Measurements from ENCODE around the gene EIF2AK2. TPM values are rescaled to one million over a fixed set of nuclear protein-coding genes. Genes with fewer than 3 reads are reported as not detected.
"Not testable (repeated sequence)": the region's sequence is repeated elsewhere in the genome, so short reads cannot be mapped to it uniquely, and the experiment has no call there.

The EIF2AK2 gene
- total RNA-seq (10 to 100 TPM; 27.0 to 40.3 TPM), total RNA-seq (62.9 to 77.1 reads per million in 2 donors)

DNA sequence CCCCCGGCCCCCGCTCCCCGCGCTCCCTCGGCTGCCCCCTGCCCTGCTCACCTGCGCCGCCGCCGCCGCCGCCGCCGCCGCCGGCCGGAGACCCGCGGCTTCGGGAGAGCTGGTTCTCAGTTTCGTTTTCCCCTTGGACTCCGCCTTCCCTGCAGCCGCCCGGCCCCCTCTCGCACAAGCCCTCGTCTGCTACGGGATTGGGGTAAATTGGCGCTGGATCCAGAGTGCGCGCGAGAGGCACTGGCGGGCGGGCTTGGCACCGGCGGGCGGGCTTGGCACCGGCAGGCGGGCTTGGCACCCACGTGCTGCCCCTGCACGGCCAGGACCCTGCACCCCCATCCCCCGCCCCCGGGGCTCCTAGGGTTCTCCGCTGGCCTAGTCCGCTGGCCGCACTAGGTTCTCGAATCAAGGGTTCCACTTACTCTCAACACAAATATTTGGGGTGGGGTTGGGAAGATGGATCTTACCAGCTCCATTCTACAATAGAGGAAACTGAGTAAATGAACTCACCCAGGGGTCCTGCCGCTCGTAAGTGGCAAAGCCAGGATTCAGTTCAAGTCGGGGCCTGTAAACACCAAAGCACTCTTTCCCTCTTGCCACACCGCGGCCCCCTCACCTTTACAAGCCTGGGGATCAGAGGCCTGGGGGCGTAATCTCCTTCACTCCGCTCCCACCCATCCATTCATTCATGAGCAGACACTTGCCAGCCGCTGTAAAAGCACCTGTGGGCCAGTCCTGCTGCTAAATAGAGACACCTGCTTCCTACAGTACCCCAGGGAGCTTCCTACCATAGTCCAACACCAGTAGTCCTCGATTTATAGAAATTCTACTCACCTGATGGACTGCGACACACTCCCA is at the start of gene EIF2AK2:
TSS of gene EIF2AK2 (minus strand) at position 124 of the 858 bp plus-strand sequence. CDS start 9,174 bp downstream, outside the sequence.
- Mint-ChIP-seq H3K27me3 (no peaks in the 10 kb centered on the region), H3K27ac (peak within 1 kb of the TSS; percentile 96), H3K36me3 (ENCODE audit: low read depth) (peaks cover 10% of the 10 kb centered on the region), H3K4me3 (peak within 1 kb of the TSS; percentile 98), H3K4me1 (peaks cover 42% of the 10 kb centered on the region)
- ATAC-seq (peak; percentile 97), DNase-seq (peak; percentile 71 to 79 (median 73))
- H3K9me3 ChIP-seq (ENCODE audit: control insufficient read depth, low read length, poor library complexity, severe bottlenecking), result no peaks in the 10 kb centered on the region

DNA sequence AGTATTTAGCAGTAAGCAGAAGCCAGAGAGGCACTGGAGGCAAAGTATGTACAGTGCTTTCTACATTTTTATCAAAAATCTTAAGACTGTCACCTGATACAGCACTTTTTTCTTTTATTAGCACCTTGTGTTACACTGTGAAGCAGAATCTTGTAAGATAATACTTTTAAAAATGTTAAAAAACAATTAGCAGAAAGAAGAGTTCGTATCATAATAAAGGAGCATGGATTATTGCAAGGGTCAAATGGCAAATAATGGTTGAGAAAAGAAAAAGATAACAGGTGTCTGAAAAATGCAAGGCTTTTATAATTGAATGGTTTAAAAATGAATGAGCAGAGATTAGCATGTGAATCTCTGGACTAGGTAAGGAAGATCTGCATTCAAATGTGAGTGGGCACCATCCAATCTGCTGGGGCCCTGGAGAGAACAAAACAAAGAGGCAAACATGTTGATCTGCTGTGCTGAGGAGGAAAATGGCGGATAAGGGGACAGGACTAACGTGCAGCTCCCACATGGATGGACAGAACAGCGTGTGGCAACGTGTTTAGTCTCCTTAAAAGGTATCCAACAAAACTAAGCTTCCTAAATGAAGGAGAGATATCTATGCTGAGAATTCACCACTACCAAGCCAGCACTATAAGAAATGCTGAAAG is 49.0 kb upstream of the EIF2AK2 start:
- H3K4me1 Mint-ChIP-seq, result peaks cover 2% of the 10 kb centered on the region
- ATAC-seq, result no peak
- H3K4me3 Mint-ChIP-seq, result no peak overlapping the region
- H3K27me3 Mint-ChIP-seq, result no peaks in the 10 kb centered on the region
- no peaks in the 10 kb centered on the region for H3K9me3 ChIP-seq (ENCODE audit: control insufficient read depth, low read length, poor library complexity, severe bottlenecking)
- peaks cover 23% of the 10 kb centered on the region for H3K36me3 Mint-ChIP-seq (ENCODE audit: low read depth)
- DNase-seq, result no peak
- peak overlapping the region; percentile 4 for H3K27ac Mint-ChIP-seq

DNA sequence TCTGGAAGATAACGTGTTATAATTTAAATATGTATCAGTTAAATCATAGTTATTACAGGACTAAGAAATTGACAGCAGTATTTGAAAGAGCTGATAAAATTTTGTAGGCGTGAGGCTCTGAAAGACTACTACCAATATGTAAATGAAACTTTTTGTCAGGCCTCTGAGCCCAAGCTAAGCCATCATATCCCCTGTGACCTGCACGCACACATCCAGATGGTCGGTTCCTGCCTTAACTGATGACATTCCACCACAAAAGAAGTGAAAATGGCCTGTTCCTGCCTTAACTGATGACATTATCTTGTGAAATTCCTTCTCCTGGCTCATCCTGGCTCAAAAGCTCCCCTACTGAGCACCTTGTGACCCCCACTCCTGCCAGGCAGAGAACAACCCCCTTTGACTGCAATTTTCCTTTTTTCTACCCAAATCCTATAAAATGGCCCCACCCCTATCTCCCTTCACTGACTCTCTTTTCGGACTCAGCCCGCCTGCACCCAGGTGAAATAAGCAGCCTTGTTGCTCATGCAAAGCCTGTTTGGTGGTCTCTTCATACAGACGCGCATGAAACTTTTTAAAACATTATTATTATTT is 48.4 kb upstream of the EIF2AK2 start:
- H3K9me3 ChIP-seq (ENCODE audit: control insufficient read depth, low read length, poor library complexity, severe bottlenecking); H3K4me3 Mint-ChIP-seq; H3K4me1 Mint-ChIP-seq; DNase-seq; H3K27me3 Mint-ChIP-seq; ATAC-seq: not testable (repeated sequence)
- peaks cover 20% of the 10 kb centered on the region for H3K36me3 Mint-ChIP-seq (ENCODE audit: low read depth)
- H3K27ac Mint-ChIP-seq, result peak overlapping the region; percentile 4

DNA sequence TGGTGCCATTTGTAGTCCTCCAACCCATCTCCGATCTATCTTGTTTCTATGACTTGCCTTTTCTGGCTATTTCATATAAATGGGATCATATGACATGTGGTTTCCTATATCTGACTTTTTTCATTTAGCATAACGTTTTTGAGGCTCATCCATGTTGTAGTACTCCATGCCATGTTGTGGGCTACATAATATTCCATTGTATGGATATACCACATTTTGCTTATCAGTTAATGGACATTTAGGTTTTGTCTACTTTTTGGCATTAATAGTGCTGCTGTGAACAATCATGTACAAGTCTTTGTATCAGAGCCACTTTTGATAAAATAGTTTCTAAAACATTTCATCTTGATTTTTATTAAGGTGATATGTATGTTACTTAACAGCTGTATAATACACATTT is 46.9 kb upstream of the EIF2AK2 start:
- Mint-ChIP-seq H3K27me3 (no peaks in the 10 kb centered on the region), H3K4me3 (no peak overlapping the region), H3K27ac (no peak overlapping the region), H3K36me3 (ENCODE audit: low read depth) (peaks cover 8% of the 10 kb centered on the region), H3K4me1 (peaks cover 9% of the 10 kb centered on the region)
- ATAC-seq (no peak), DNase-seq (no peak)
- no peaks in the 10 kb centered on the region for H3K9me3 ChIP-seq (ENCODE audit: control insufficient read depth, low read length, poor library complexity, severe bottlenecking)

DNA sequence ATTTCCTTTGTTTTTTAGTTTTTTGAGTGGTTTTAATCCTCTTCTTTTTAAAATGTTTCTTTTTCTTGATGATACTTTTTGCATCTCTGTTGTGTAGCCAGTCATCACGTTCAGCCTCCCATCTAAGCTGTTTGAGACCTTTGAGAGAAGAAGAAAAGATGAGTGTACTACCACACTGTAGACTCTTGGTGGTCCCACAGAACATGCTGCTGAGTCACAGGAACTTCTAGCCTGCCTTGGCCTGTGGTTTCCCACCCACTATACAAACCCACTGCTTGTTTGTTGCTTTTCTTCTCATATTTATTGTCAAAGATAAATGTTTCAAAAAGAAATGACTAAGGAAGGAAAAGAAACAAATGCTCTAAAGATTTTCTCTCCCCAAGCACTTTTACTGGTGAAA is 45.0 kb upstream of the EIF2AK2 start:
- no peak for DNase-seq
- H3K4me3 Mint-ChIP-seq, result no peak overlapping the region

DNA sequence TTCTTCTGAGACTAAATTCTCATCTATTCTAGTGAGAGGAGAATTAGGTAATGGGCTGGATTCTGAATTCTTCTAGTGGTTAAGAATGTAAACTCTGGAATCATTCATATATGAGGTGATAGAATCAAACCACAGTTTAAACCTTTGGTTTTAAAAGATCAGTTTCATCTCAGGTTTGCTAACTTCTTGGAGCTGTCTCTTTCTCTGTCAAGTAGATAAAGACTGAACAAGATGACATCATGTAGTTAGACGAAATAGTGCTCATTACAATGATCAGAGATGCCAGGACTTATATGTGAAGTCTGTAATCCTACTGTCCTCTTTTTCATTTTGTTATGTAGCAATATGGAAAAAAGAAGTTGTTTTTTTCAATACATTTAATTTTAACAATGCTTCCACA is 44.4 kb upstream of the EIF2AK2 start:
- H3K4me1 Mint-ChIP-seq, result peaks cover 19% of the 10 kb centered on the region
- H3K27ac Mint-ChIP-seq, result no peak overlapping the region
- ATAC-seq, result no peak
- DNase-seq, result no peak
- no peak overlapping the region for H3K4me3 Mint-ChIP-seq
- H3K9me3 ChIP-seq (ENCODE audit: control insufficient read depth, low read length, poor library complexity, severe bottlenecking), result no peaks in the 10 kb centered on the region
- no peaks in the 10 kb centered on the region for H3K27me3 Mint-ChIP-seq
- H3K36me3 Mint-ChIP-seq (ENCODE audit: low read depth), result peaks cover 2% of the 10 kb centered on the region

More for the DNA sequence above, 45.0 kb upstream of the EIF2AK2 start:
- H3K9me3 ChIP-seq (ENCODE audit: control insufficient read depth, low read length, poor library complexity, severe bottlenecking), result no peaks in the 10 kb centered on the region
- no peak for ATAC-seq
- peaks cover 15% of the 10 kb centered on the region for H3K4me1 Mint-ChIP-seq
- no peak overlapping the region for H3K27ac Mint-ChIP-seq
- no peaks in the 10 kb centered on the region for H3K27me3 Mint-ChIP-seq
- peaks cover 2% of the 10 kb centered on the region for H3K36me3 Mint-ChIP-seq (ENCODE audit: low read depth)

DNA sequence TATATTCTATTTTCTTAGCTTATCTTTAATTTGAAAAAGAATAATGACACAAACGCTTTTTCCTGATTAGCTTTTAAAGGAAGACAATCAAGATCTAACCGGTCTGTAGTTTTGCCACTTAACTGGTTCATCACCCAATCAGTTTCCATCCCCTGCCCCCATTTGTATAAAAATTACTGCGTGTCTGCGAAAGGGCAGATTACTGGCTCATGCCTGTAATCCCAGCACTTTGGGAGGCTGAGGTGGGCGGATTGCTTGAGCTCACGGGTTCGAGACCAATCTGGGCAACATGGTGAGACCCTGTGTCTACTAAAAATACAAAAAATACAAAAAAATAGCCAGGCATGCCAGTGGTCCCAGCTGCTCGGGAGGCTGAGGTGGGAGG is 41.9 kb upstream of the EIF2AK2 start:
- no peaks in the 10 kb centered on the region for H3K27me3 Mint-ChIP-seq
- H3K9me3 ChIP-seq (ENCODE audit: control insufficient read depth, low read length, poor library complexity, severe bottlenecking), result no peaks in the 10 kb centered on the region
- ATAC-seq (no peak), DNase-seq (no peak)
- peaks cover 2% of the 10 kb centered on the region for H3K36me3 Mint-ChIP-seq (ENCODE audit: low read depth)
- H3K27ac Mint-ChIP-seq, result no peak overlapping the region
- no peak overlapping the region for H3K4me3 Mint-ChIP-seq
- peaks cover 19% of the 10 kb centered on the region for H3K4me1 Mint-ChIP-seq

DNA sequence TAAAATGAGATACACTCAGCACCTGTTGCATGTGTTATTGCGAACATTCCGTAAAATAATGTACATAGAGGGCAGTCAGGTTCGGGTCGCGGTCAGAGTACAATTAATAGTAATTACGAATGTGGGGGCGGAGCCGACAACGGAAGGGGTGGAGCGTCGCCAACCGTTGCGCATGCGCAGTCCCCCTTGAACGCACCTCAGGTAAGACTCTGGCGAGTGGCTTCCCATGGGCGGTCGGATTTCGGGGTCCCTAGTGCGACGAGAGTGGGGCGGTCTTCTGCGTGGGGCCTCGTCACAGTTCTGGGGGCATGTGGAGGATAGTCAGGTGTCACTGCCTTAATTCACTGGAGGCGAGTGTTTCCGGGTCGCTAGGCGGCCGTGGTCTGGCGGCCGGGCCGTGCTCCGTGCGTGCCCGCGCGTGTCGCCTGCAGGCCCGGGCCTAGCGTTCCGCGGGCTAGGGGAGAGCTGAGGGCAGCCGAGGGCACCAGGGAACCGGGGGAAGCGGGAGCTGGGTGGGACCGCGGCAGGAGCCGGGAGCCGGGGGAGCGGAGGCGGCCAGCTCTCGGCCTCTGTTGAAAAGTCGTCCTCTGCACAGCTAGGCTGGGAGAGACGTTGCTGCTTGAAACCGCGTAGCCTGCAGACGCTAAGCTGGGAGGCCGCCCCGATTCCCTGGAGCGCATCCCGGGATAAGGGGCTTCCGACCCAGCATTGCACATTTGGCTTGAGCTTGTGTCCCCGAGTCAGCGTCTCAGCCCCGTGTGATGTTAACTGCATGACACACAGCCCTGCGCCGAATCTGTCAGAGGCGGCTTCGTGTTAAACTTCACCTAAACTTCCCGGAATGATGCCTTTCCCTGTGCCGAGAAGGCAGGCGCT is 39.8 kb upstream of the EIF2AK2 start, which contains the start of gene CEBPZOS:
TSS of gene CEBPZOS (plus strand) at position 177 of the 876 bp plus-strand sequence. CDS start 3,209 bp downstream, outside the sequence.
- DNase-seq, result peak; percentile 85 to 86 (median 85)
- Mint-ChIP-seq H3K4me3 (peak within 1 kb of the TSS; percentile 98), H3K27me3 (no peaks in the 10 kb centered on the region), H3K36me3 (ENCODE audit: low read depth) (peaks cover 2% of the 10 kb centered on the region), H3K27ac (peak within 1 kb of the TSS; percentile 98), H3K4me1 (peaks cover 19% of the 10 kb centered on the region)
- no peaks in the 10 kb centered on the region for H3K9me3 ChIP-seq (ENCODE audit: control insufficient read depth, low read length, poor library complexity, severe bottlenecking)
- peak; percentile 91 for ATAC-seq

DNA sequence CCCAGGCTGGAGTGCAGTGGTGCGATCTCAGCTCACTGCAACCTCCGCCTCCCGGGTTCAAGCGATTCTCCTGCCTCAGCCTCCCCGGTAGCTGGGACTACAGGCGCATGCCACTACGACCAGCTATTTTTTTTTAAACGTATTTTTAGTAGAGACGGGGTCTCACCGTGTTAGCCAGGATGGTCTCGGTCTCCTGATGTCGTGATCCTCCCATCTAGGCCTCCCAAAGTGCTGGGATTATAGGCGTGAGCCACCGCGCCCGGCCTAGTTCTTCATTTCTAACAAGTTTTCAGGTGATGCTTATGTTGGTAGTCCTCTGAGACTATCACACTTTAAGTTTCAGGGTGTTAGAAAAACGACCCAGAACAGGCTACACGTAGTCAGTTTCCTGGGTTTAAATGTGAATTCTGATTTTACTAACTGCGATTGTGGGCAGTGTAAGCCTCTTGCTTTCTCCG is 39.1 kb upstream of the EIF2AK2 start:
- not testable (repeated sequence) for H3K36me3 Mint-ChIP-seq (ENCODE audit: low read depth); H3K9me3 ChIP-seq (ENCODE audit: control insufficient read depth, low read length, poor library complexity, severe bottlenecking); DNase-seq; ATAC-seq; H3K27me3 Mint-ChIP-seq
- Mint-ChIP-seq H3K27ac (peak overlapping the region; percentile 98), H3K4me3 (peak overlapping the region; percentile 98), H3K4me1 (peaks cover 19% of the 10 kb centered on the region)

DNA sequence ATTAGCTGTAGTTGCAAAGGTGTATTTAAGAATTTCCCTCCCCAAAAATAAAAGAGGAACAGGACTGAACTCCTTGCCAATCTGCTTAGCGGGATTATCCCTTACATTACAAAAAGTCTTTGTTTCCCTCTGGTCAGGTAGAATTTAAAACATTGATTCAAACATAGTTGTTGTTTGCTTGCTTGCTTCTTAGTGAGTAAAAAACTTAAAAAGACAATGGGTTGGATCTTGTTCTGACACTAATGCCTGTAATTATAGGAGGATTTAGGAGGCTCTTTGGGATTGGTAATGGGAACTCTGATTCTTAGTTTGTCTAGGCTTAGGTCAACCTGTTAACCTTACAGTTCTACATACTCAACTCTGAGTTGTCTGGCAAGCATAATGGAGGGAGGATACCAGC is 35.8 kb upstream of the EIF2AK2 start:
- Mint-ChIP-seq H3K27ac (no peak overlapping the region), H3K27me3 (peaks cover 7% of the 10 kb centered on the region), H3K36me3 (ENCODE audit: low read depth) (peaks cover 2% of the 10 kb centered on the region), H3K4me3 (no peak overlapping the region), H3K4me1 (peaks cover 11% of the 10 kb centered on the region)
- no peak for DNase-seq
- no peak for ATAC-seq
- no peaks in the 10 kb centered on the region for H3K9me3 ChIP-seq (ENCODE audit: control insufficient read depth, low read length, poor library complexity, severe bottlenecking)

DNA sequence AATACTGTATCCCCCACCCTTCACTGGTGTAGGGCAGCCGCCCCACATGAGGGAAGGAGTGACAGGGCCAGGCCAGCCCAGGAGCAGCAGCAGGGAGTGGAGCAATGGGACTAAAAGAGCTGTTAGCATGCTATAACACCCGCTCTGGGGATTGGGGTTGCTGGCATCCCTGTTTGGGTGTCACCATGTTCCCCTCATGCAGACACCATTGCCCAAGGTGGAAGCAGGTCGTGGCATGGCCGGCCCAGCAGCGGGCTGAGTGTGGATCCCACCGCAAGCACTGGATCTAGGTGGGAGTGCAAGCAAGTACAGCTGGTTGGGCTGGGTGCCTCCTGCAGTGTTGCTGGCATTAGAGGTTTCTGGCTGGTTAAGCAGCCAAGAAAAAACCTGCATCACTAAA is 35.0 kb upstream of the EIF2AK2 start:
- H3K36me3 Mint-ChIP-seq (ENCODE audit: low read depth), result peaks cover 2% of the 10 kb centered on the region
- no peaks in the 10 kb centered on the region for H3K9me3 ChIP-seq (ENCODE audit: control insufficient read depth, low read length, poor library complexity, severe bottlenecking)
- no peak overlapping the region for H3K4me3 Mint-ChIP-seq
- DNase-seq, result no peak
- peaks cover 11% of the 10 kb centered on the region for H3K27me3 Mint-ChIP-seq
- no peak for ATAC-seq
- H3K4me1 Mint-ChIP-seq, result peaks cover 6% of the 10 kb centered on the region
- H3K27ac Mint-ChIP-seq, result no peak overlapping the region

DNA sequence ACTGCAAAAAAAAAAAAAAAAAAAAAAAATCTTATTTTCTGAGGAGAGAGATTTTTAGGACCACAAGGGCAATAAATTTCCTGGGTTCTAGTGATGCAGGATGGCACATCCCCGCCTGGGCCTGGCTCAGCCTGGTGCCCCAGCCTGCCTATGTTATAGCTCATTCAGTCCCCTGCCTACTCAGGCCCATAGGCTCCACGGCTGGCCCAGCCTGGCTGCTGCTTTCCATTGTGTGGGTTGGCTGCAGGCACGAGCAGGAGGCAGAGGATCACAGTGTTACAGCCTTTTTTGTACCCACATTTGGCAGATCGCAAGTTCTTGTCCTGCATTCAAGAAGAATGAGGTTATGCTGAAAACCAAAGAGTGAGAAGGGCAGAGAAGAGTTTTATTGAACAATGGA is 34.5 kb upstream of the EIF2AK2 start:
- H3K27me3 Mint-ChIP-seq, result peaks cover 14% of the 10 kb centered on the region
- DNase-seq (no peak), ATAC-seq (no peak)
- H3K27ac Mint-ChIP-seq, result no peak overlapping the region
- peaks cover 3% of the 10 kb centered on the region for H3K4me1 Mint-ChIP-seq
- peaks cover 1% of the 10 kb centered on the region for H3K36me3 Mint-ChIP-seq (ENCODE audit: low read depth)
- no peak overlapping the region for H3K4me3 Mint-ChIP-seq
- no peaks in the 10 kb centered on the region for H3K9me3 ChIP-seq (ENCODE audit: control insufficient read depth, low read length, poor library complexity, severe bottlenecking)
